Left renal cortex interstitium (tissue), 4 donors: ENCODE measurements around the gene FALEC. TPM values are rescaled to one million over a fixed set of nuclear protein-coding genes. Genes with fewer than 3 reads are reported as not detected.

Experiments
- DNase-seq, 4 donors: peaks; one replicate each; pipeline ENCODE4 v3.0.0-alpha.2; 2013; ENCODE audit warnings: low read depth in 4 of 4, low spot score in 2 of 4, missing footprints in 1 of 4
- polyA plus RNA-seq, 4 donors: library from polyadenylated mRNA; unstranded; fragments of 120-200 nt; gene quantifications; one replicate each; pipeline ENCODE4 v1.2.1, GENCODE V29; 2013; ENCODE audit not compliant: insufficient read length in 4 of 4

FALEC gene
- under 1 TPM in 3 of 4 donors, not detected in 1; 0.55 to 0.64 (median 0.64) TPM for polyA plus RNA-seq

- peak; percentile 71 to 91 (median 84) for DNase-seq
These were observed at the start of gene FALEC for GRCh38 chr1:150515328-150516049. Gene FALEC, plus strand, starts transcription at chr1:150515752.

- no peak for DNase-seq
These were observed 48.6 kb upstream of the FALEC start for GRCh38 chr1:150466964-150467363.

DNA sequence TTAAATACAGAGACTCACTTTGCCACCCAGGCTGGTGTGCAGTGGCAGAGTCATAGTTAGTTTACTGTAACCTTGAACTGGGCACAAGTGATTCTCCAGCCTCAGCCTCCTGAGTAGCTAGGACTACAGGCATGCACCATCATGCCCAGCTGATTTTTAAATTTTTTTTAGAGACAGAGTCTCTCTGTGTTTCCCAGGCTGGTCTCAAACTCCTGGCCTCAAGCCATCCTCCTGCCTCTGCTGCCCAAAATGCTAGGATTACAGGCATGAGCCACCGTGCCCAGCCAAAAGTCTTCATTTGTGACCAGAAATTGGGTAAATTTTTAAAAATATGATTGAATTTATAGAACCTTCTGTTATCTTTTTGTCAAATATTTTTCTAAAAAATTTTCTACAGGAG is 46.3 kb upstream of the FALEC start:
- no peak for DNase-seq

DNA sequence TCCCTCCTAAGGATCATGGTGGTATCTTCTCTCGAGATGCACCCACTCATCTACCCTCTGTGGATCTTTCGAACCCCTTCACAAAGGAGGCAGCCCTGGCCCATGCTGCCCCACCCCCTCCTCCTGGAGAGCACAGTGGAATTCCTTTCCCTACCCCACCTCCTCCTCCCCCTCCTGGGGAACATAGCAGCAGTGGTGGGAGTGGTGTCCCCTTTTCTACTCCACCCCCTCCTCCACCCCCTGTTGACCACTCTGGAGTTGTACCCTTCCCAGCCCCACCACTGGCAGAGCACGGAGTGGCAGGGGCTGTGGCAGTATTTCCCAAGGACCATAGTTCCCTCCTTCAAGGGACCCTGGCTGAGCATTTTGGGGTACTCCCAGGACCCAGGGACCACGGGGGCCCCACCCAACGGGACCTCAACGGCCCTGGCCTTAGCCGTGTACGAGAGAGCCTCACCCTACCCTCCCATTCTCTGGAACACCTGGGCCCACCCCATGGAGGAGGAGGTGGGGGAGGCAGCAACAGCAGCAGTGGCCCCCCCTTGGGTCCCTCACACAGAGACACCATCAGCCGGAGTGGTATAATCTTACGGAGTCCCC is 42.9 kb upstream of the FALEC start:
- DNase-seq: no peak

GRCh38 chr1:150473659-150474058 is 41.9 kb upstream of the FALEC start:
- no peak for DNase-seq

DNA sequence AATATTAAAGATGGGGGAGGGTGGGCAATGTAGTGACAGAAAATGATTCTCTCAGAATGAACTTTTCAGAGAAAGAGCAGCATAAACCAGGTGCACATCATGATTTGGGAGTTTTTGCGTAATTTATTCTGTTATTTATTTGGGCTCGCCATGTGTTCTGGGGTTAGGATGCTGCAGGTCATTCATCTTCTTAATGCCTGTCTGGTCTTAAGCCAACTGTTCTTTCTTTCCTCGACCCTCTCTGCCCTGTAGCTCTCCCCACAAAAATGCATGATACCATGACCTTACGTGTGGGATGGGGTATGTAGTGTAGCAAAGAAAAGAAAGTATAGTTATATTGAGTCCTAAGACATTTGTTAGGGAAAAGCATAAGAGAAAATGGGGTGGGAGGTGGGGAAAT is 40.7 kb upstream of the FALEC start:
- no peak for DNase-seq

GRCh38 chr1:150476754-150477153 is 38.8 kb upstream of the FALEC start:
- no peak for DNase-seq

GRCh38 chr1:150477320-150477719 is 38.2 kb upstream of the FALEC start:
- DNase-seq: no peak

GRCh38 chr1:150477733-150478132 is 37.8 kb upstream of the FALEC start:
- DNase-seq: no peak

DNA sequence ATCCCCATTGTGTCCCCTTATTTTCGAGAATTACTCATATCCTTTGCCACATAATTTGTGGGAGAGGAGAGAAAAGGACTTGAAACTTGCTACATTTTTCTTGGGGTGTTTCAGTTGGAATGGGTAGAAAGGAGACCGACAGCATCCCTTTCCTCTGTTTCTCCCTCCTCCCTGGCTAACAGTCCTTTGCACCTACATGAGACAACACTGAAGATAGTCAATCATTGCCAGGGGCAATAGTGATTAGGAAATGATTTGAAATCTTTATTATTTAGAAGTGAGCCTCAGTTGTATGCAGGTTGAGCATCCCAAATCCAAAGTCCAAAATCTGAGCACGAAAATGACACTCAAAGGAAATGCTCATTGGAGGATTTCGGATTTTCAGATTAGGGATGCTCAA is 36.2 kb upstream of the FALEC start:
- no peak for DNase-seq

DNA sequence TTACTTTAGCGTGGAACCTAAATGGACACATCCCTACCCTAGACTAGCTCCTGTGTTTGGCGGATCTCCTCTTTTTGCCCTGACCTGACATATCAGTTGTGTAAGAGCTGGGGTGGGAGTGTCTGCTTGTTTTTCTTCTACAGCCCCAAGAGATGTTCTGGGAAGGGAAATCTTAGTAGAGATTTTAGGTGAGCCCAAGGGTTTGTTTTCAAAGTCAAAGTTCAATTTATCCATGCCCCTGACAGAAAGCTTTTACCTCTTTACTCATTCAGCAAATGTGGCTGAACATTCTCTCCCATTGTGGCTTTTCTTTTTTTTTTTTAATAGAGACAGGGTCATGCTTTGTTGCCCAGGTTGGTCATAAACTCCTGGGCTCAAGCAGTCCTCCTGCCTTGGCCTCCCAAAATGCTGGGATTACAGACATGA is 35.6 kb upstream of the FALEC start:
- DNase-seq: no peak

DNA sequence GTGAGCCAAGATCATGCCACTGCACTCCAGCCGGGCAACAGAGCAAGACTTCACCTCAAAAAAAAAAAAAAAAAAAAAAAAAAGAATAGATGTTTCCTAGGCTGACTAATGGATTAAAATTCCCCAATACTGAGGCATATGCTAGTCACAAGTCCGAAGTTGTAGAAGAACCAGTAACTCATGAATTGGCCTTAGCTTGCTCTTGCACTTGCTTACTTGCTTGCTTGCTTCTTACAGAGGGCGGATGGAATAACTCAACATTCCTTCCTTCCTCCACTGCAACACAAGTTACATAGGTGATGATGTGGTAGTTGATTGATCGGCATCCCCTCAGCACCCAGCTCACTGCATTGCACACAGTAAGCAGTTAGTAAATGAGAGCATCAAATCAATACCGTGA is 31.1 kb upstream of the FALEC start:
- DNase-seq: no peak

GRCh38 chr1:150484861-150485260 is 30.7 kb upstream of the FALEC start:
- DNase-seq: no peak

GRCh38 chr1:150486966-150487762 is 28.4 kb upstream of the FALEC start, which contains the start of gene TARS2:
Gene TARS2, plus strand, starts transcription at chr1:150487419. Its CDS starts 32 bp downstream, at chr1:150487451.
- DNase-seq: peak; percentile 94 to 96 (median 95)

- no peak for DNase-seq
These were observed 27.8 kb upstream of the FALEC start for GRCh38 chr1:150487763-150488115.

DNA sequence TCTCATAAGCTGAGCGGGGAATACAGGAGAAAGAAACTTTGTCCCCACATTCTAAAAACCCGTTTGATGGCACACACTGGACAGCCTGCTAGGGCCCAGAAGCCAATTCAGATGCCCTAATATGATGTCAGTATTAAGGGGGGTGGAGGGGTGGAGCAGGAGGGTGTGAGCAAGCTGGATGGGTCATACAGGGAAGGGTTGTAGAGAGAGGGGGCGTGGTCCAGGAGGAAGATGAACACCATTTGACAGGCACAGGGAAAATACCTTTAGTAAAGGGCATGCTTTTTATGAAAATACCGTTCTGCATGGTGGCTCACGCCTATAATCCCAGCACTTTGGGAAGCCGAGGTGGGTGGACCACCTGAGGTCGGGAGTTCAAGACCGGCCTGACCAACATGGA is 22.4 kb upstream of the FALEC start:
- DNase-seq: no peak

GRCh38 chr1:150498342-150498741 is 17.2 kb upstream of the FALEC start:
- DNase-seq: no peak

- no peak for DNase-seq
These were observed 10.1 kb upstream of the FALEC start for GRCh38 chr1:150505431-150505830.

DNA sequence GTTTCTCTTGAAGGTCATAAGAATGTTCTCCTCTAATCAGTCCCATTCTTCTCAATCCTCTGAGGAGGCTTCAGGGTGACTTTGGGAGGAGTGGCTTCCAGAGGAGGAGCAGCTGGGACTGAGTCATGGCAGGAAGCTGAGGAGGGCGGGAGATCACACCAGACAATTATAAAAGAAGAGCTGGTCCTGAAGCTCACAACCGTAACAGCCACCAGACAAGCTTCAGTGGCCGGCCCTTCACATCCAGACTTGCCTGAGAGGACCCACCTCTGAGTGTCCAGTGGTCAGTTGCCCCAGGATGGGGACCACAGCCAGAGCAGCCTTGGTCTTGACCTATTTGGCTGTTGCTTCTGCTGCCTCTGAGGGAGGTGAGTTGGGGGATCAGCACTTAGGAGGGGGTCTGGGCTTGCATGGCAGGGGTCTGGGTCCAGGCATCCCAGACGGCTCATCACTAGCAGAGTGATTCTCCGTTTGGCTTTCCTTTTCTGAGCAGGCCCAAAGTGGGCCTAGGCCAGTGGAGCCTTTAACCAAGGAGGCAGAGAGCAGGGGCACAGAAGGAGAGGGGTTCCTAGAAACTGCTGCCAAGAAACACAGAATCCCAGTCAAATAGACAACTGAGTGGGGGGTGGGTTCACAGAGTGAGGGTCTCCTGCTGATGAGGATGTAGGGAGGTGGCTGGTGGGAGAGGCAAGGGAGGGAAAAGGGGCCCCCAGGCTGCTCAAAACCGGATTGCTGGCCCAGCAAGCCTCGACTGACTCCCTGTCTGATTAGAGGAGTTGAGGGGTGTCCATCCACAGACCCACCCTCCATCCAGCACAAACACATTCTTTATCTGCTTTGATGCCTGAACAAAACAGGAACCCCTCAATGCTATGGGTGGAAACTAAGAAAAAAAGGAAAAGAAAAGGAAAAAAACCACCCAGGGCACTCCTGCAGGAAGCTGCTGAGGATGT is 7.4 kb upstream of the FALEC start, which contains the start of gene ECM1:
ECM1 (plus strand) TSS at position 198 of the 953 bp plus-strand sequence; CDS start at position 299, 101 bp downstream.
- DNase-seq: no peak

GRCh38 chr1:150508982-150509381 is 6.6 kb upstream of the FALEC start:
- no peak for DNase-seq
